ENCODE measurements around the gene CORO2A.

The CORO2A gene

GRCh38 chr9:98144631-98145030, 47.8 kb downstream of the CORO2A start:
- in situ Hi-C loops (cut with MboI; ENCODE audit: low pct_unique_long_range_greater_than_20kb, low sequenced_read_pairs, unreplicated experiment): no loop called here
- DNase-seq (ENCODE audit: low spot score): no peak
- TF ChIP-seq CTCF (IDR thresholded peaks at IDR 0.05; ENCODE audit: extremely low read depth, insufficient read depth, missing control alignments): no peak

DNA sequence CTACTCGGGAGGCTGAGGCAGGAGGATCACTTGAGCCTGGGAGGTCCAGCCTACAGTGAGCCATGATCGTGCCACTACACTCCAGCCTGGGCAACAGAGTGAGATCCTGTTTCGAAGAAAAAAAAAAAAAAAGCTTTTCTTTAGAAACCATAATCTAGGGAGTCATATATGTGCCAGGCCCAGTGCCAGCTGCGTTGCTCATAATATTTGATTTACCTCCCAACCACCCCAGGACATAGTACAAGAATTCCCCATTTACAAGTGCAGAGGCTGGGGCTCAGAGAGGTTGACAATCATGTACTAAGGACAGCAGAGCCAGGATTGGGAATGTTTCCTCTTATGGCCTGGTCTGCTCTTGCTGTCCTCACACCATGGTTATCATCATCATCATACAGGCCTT, 48.4 kb downstream of the CORO2A start:
- TF ChIP-seq CTCF (IDR thresholded peaks at IDR 0.05; ENCODE audit: extremely low read depth, insufficient read depth, missing control alignments): no peak
- in situ Hi-C loops (cut with MboI; ENCODE audit: low pct_unique_long_range_greater_than_20kb, low sequenced_read_pairs, unreplicated experiment): no loop called here

GRCh38 chr9:98142925-98143481, 49.4 kb downstream of the CORO2A start:
- DNase-seq (ENCODE audit: low spot score): no peak
- TF ChIP-seq CTCF (IDR thresholded peaks at IDR 0.05; ENCODE audit: extremely low read depth, insufficient read depth, missing control alignments): no peak
- in situ Hi-C loops (cut with MboI; ENCODE audit: low pct_unique_long_range_greater_than_20kb, low sequenced_read_pairs, unreplicated experiment): no loop called here

More for the DNA sequence above, 48.4 kb downstream of the CORO2A start:
- DNase-seq (ENCODE audit: low spot score): no peak

DNA sequence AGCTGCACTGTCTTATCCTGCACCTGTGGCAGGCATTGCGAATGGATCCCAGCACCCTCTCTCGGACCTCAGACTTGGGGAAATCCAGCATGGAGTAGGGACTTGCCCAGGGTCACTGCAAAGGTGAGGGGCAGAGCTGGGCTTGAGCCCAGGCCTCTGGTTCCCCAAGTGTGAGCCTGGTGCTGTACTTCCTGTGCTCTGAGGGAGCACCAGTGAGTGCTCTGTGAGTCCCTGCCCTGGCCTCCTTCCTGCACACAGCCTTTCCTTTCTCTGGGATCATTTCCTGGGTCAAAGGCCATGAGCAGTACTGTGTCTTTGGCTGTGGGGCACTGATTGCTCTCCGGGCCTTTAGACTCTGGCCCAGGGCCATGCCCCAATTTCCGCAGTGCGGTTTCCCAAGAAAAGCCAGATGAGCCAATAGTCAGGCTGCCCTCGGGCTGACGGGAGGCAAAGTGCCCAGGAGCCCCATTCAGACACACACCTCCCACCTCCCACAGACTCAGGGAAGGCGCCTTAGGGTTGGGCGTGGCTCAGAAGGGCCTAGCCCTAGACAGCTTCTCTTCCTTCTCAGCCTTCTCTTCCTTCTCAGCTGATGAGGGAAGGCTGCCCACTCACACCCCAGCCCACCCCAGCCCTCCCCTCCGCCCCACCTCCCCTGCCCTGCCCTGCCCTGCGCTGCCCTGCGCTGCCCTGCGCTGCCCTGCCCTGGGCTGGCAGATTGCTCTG, 50.1 kb downstream of the CORO2A start:
- in situ Hi-C loops (cut with MboI; ENCODE audit: low pct_unique_long_range_greater_than_20kb, low sequenced_read_pairs, unreplicated experiment): no loop called here
- DNase-seq (ENCODE audit: low spot score): no peak
- TF ChIP-seq CTCF (IDR thresholded peaks at IDR 0.05; ENCODE audit: extremely low read depth, insufficient read depth, missing control alignments): no peak

GRCh38 chr9:98140503-98140902, 51.9 kb downstream of the CORO2A start:
- no peak for TF ChIP-seq CTCF (IDR thresholded peaks at IDR 0.05; ENCODE audit: extremely low read depth, insufficient read depth, missing control alignments)
- DNase-seq (ENCODE audit: low spot score): no peak
- in situ Hi-C loops (cut with MboI; ENCODE audit: low pct_unique_long_range_greater_than_20kb, low sequenced_read_pairs, unreplicated experiment): no loop called here

- no peak for TF ChIP-seq CTCF (IDR thresholded peaks at IDR 0.05; ENCODE audit: extremely low read depth, insufficient read depth, missing control alignments)
- in situ Hi-C loops (cut with MboI; ENCODE audit: low pct_unique_long_range_greater_than_20kb, low sequenced_read_pairs, unreplicated experiment): no loop called here
- no peak for DNase-seq (ENCODE audit: low spot score)
These were observed 55.9 kb downstream of the CORO2A start for GRCh38 chr9:98136489-98136888.
